Panc1 (cell line): ENCODE data around the gene KAZALD1. TPM values are rescaled to one million over a fixed set of nuclear protein-coding genes. Genes with fewer than 3 reads are reported as not detected.
A peak's percentile ranks its signal among the peaks of the same experiment; 100 is the strongest.

ENCODE experiments used
- ATAC-seq: fragments of 200-7000 bp; cut with Tn5 transposase; 2 replicates; pipeline ENCODE4 v1.9.1; 2020; ENCODE audit warnings: mild to moderate bottlenecking, moderate library complexity
- BruUV-seq: library from RNA; stranded (reverse); fragments of 400-500 nt; replicated peaks from 2 replicates; lab custom pipeline; 2021; lab: Mats Ljungman, UMichigan
- CTCF ChIA-PET: fragments of 300-600 bp; sonication (Branson Sonifier 250); formaldehyde crosslinking; loops from one replicate; lab custom pipeline; 2022; ENCODE audit warnings: antibody characterized with exemption; lab: Charles Lee
- POLR2A ChIA-PET: fragments of 300-600 bp; sonication (Branson Sonifier 250); formaldehyde crosslinking; loops from one replicate; lab custom pipeline; 2022; ENCODE audit warnings: antibody characterized with exemption; lab: Charles Lee
- DNase-seq: peaks from one replicate; pipeline ENCODE4 v3.0.0-alpha.2; 2010; ENCODE audit warnings: low read depth, low spot score
- H3K27ac ChIP-seq: 2 replicates; pipeline ENCODE4 v1.5.1; 2011; ENCODE audit warnings: mild to moderate bottlenecking, low read length, inconsistent platforms
- H3K27me3 ChIP-seq: fragments of 200-500 bp; sonication (Bioruptor generic); 2 replicates; pipeline ENCODE4 v1.6.0; 2014; ENCODE audit warnings: low read length, inconsistent platforms; ENCODE audit not compliant: control insufficient read depth, insufficient read depth
- H3K36me3 ChIP-seq: fragments of 200-500 bp; sonication (Bioruptor generic); 2 replicates; pipeline ENCODE4 v1.5.1; 2014; ENCODE audit warnings: inconsistent platforms, mild to moderate bottlenecking, low read length, moderate library complexity; ENCODE audit not compliant: control insufficient read depth, insufficient read depth
- H3K4me1 ChIP-seq: 2 replicates; pipeline ENCODE4 v1.5.1; 2011; ENCODE audit warnings: inconsistent platforms, mild to moderate bottlenecking, low read length, moderate library complexity; ENCODE audit not compliant: control insufficient read depth, insufficient read depth
- H3K4me3 ChIP-seq, 2 experiments: 2 replicates each; pipeline ENCODE4 v1.5.1; 2011 to 2012; ENCODE audit warnings: low read depth in 2 of 2, low read length in 2 of 2, mild to moderate bottlenecking in 2 of 2, inconsistent platforms in 1 of 2, moderate library complexity in 1 of 2
- H3K9me3 ChIP-seq: fragments of 200-500 bp; sonication (Bioruptor generic); 2 replicates; pipeline ENCODE4 v1.5.1; 2014; ENCODE audit warnings: low read depth, mild to moderate bottlenecking, inconsistent platforms, low read length, moderate library complexity; ENCODE audit not compliant: control insufficient read depth, insufficient read depth
- CTCF ChIP-seq: fragments of 450-650 bp; IDR thresholded peaks from 2 replicates; pipeline ENCODE4 v1.5.1; 2017; ENCODE audit warnings: mild to moderate bottlenecking
- POLR2AphosphoS5 ChIP-seq: IDR thresholded peaks from 2 replicates; pipeline ENCODE4 v1.6.1; 2012; ENCODE audit warnings: mild to moderate bottlenecking, low read depth, low read length, moderate library complexity
- REST ChIP-seq, 2 experiments: IDR thresholded peaks; 2 replicates each; pipeline ENCODE4 v1.6.1; 2011 to 2012; ENCODE audit warnings: low read depth in 2 of 2, control low read depth in 1 of 2, low read length in 1 of 2, mild to moderate bottlenecking in 1 of 2, moderate library complexity in 1 of 2; ENCODE audit not compliant: insufficient read depth in 1 of 2
- SIN3A ChIP-seq: IDR thresholded peaks from 2 replicates; pipeline ENCODE4 v1.6.1; 2012; ENCODE audit warnings: low read depth, mild to moderate bottlenecking, low read length, moderate library complexity, borderline replicate concordance; ENCODE audit not compliant: insufficient read depth
- TCF7L2 ChIP-seq: IDR thresholded peaks from 2 replicates; pipeline ENCODE4 v1.6.1; 2011; ENCODE audit warnings: mild to moderate bottlenecking, low read depth, low read length, inconsistent platforms
- in situ Hi-C: cut with HindIII; loops from 2 replicates; pipeline ENCODE4 v1.10.0; 2016; ENCODE audit warnings: low sequenced_read_pairs, low pct_unique_long_range_greater_than_20kb
- intact Hi-C: fragments of 100-400 bp; cut with micrococcal nuclease; formaldehyde crosslinking; loops from one replicate; pipeline ENCODE4 v1.10.0; 2022; ENCODE audit not compliant: unreplicated experiment
- total RNA-seq: library from RNA; stranded (reverse); gene quantifications from one replicate; pipeline ENCODE4 v1.2.1, GENCODE V29; 2021; ENCODE audit not compliant: unreplicated experiment

KAZALD1 gene
- total RNA-seq, 1 experiment from 2014 or later = 21.2 TPM

GRCh38 chr10:101012525-101013364 lies 49.0 kb upstream of the KAZALD1 start:
- Histone ChIP-seq H3K27me3 (no peaks in the 10 kb centered on the region), H3K9me3 (no peaks in the 10 kb centered on the region), H3K4me3 (no peak overlapping the region), H3K27ac (no peak overlapping the region), H3K4me1 (peaks cover 18% of the 10 kb centered on the region), H3K36me3 (no peaks in the 10 kb centered on the region)
- intact Hi-C loops = no loop called here
- in situ Hi-C loops = no loop called here
- TF ChIP-seq CTCF (peak; percentile 97), POLR2AphosphoS5 (no peak), SIN3A (no peak)
- ChIA-PET CTCF (interaction anchor here (1.6 kb wide), 2 partner anchors 14 to 17 kb away, joined by 5 to 6 read pairs; no protein-coding TSS in a partner anchor), POLR2A (no interaction called here)
- ATAC-seq = peak; percentile 87
- BruUV-seq = no TSS peak
- DNase-seq = no peak

- intact Hi-C loops (no loop called here), in situ Hi-C loops (no loop called here)
- Histone ChIP-seq H3K4me3 (no peak overlapping the region), H3K36me3 (no peaks in the 10 kb centered on the region), H3K27ac (no peak overlapping the region), H3K27me3 (no peaks in the 10 kb centered on the region), H3K4me1 (peaks cover 20% of the 10 kb centered on the region), H3K9me3 (no peaks in the 10 kb centered on the region)
- ChIA-PET CTCF (interaction anchor here (0.6 to 2.4 kb wide), 7 partner anchors 15 to 48 kb away, joined by 3 to 11 read pairs (median 7); no protein-coding TSS in a partner anchor), POLR2A (no interaction called here)
- BruUV-seq = no TSS peak
- DNase-seq (no peak), ATAC-seq (no peak)
- no peak for TF ChIP-seq CTCF
- no peak for TF ChIP-seq SIN3A
- no peak for TF ChIP-seq POLR2AphosphoS5
- no peak for TF ChIP-seq REST (IDR thresholded peaks at IDR 0.05; ENCODE audit: insufficient read depth in 1 of 2, low read depth in 2 of 2, low read length in 1 of 2)
- no peak for TF ChIP-seq TCF7L2
Observed at GRCh38 chr10:101013365-101013825, 48.4 kb upstream of the KAZALD1 start.
